Right ventricle myocardium superior (tissue), 1 donor: ENCODE data around the gene SIRT5. TPM values are rescaled to one million over a fixed set of nuclear protein-coding genes. Genes with fewer than 3 reads are reported as not detected.

Source experiments
- ATAC-seq: fragments of 200-7000 bp; cut with Tn5 transposase; one replicate; pipeline ENCODE4 v1.9.1; 2020; ENCODE audit warnings: mild to moderate bottlenecking; ENCODE audit not compliant: poor library complexity
- DNase-seq: peaks from one replicate; pipeline ENCODE4 v3.0.0-alpha.2; 2020
- intact Hi-C: fragments of 100-400 bp; cut with DNase I; formaldehyde crosslinking; loops from one replicate; pipeline ENCODE4 v1.11.2; 2022
- total RNA-seq: library from RNA; stranded (reverse); fragmentation: NEBNext Ultra II Directional; extraction: Animal tissue kit (Norgen Biotek cat#: 25700); gene quantifications from one replicate; pipeline ENCODE4 v1.2.1, GENCODE V29; 2021
- donor health status: DM: no; HTN: yes; CAD: no; lungs with severe emphysema.

Gene SIRT5
- total RNA-seq, 1 donor from 2014 or later: 53.3 TPM

DNA sequence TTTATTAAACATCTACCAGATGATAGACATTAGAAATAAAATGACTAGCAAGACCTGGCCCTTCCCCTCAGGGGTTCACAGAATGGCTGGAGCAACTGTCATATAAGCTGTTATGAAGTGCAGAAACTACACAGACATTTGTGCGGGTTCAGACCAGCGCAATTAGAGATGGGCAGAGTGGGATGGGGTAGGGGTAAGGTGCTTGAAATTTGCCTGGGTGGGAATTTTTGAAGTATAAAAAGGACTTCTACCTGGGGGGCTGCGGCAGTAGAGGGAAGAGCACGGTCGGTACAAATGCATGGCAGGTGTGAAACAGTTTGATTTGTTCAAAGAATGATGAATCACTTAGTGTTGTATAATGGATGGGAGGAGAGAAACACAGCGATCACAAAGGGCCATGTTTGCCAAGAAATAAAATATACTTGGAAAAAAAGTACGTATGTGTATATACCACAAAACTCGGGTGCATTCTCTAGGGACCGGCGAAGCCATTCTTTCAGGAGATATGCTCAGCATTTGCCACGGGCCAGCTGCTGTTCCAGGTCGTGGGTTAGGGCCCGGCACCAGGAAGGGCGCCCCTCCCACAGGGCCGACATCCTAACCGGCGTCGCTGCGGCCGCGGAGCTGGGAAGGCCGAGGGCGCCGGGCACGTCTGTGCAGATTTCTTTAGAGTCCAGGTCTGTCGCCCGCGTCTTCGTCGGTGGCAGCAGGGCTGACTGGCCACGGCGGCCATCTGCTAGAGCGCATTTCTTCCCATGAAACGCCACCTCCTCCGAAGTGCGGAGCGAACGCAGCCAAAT lies 39.9 kb downstream of the SIRT5 start:
- intact Hi-C loops: no loop called here
- ATAC-seq: peak; percentile 45
- peak; percentile 68 for DNase-seq

GRCh38 chr6:13614926-13615791 lies 40.8 kb downstream of the SIRT5 start, which contains the start of gene NOL7:
NOL7 (plus strand) TSS chr6:13615335; CDS start chr6:13615359, 24 bp downstream.
- ATAC-seq: peak; percentile 97
- DNase-seq: peak; percentile 97
- intact Hi-C loops: loop anchor here (5.0 kb wide), 1 partner anchor 97 kb away; the partner anchor contains the start of gene RANBP9

- intact Hi-C loops: loop anchor here (5.0 kb wide), 1 partner anchor 97 kb away; the partner anchor contains the start of gene RANBP9
- ATAC-seq (peak; percentile 49), DNase-seq (peak; percentile 76)
These were observed 41.4 kb downstream of the SIRT5 start for GRCh38 chr6:13615792-13616120.

DNA sequence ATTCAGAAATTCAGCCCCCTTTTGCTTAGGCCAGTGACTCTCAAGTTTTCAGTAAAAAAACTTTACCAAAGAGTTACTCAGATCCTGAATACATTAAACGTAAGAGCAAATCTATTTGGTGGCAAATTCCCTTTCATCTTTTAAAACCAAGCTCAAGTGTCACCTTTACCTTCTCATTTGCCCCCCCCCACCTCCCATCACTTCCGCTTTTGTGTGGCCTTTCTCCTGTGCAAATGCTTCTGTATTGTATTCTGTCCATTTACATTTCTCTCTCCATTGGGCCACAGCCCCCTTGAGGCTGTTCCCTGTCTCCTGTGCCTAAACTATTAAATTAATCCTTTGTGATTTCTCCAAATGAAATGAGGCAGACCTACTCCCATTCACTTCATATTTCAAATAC lies 42.7 kb downstream of the SIRT5 start:
- ATAC-seq (no peak), DNase-seq (no peak)
- intact Hi-C loops: loop anchor here (5.0 kb wide), 1 partner anchor 95 kb away; the partner anchor contains the start of gene RANBP9

- ATAC-seq (peak; percentile 58), DNase-seq (no peak)
- intact Hi-C loops: no loop called here
These were observed 50.5 kb downstream of the SIRT5 start for GRCh38 chr6:13624871-13625288.

DNA sequence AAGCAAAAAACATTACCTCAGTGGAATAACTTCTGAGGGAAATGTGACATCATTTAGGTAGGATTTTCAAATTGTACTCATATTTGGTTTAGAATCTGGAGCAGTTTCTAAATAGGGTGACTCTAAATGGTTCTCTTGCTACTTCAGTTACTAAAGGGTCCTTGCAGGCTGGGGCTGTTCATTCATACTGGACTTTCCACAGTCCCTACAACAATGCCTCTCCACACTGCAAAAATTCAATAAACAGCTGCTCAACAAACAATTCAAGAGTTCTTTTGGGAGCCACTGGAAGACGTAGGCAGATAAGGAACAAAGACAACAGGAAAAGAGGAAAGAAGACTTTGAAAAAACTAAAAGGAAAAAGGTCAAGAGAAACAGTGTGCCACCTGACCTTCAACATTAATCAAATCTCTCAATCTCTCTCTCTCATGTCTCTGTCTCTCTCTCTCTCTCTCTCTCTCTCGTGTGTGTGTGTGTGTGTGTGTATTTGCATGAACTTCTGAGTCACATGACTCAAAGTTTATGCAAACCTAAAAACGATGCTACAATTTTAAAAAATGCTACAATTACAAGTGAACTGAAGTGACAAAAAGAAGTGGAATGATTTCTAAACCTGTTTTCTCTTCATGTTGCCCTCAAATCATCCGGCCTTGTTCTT lies 55.2 kb downstream of the SIRT5 start:
- DNase-seq (no peak), ATAC-seq (no peak)
- intact Hi-C loops: no loop called here

GRCh38 chr6:13630499-13630898 lies 56.1 kb downstream of the SIRT5 start:
- intact Hi-C loops: no loop called here
- ATAC-seq: no peak
- no peak for DNase-seq

GRCh38 chr6:13633343-13633742 lies 58.9 kb downstream of the SIRT5 start:
- no peak for ATAC-seq
- no peak for DNase-seq
- intact Hi-C loops: no loop called here

- ATAC-seq: no peak
- DNase-seq: no peak
- intact Hi-C loops: no loop called here
These were observed 61.7 kb downstream of the SIRT5 start for GRCh38 chr6:13635948-13636658.

- no peak for ATAC-seq
- no peak for DNase-seq
- intact Hi-C loops: no loop called here
These were observed 63.6 kb downstream of the SIRT5 start for GRCh38 chr6:13638014-13638413.

DNA sequence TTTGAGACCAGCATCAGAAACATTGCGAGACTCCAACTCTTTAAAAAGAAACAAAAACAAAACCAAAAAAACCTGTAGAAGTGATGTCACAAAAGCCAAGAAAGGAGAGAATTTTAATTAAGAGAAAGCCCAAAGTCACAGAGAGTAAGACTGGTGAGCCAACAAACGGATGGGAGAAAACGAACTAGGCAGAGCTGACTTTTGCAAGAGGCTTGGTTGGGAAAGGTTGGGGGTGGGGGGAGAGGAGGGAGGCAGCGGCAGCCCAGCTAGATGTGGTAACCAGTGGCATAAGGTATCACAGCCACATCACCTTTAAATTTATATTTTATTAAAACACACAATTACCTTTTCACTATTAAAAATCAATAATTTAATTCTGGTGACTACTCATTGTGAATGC lies 64.2 kb downstream of the SIRT5 start:
- intact Hi-C loops: no loop called here
- DNase-seq: no peak
- no peak for ATAC-seq

DNA sequence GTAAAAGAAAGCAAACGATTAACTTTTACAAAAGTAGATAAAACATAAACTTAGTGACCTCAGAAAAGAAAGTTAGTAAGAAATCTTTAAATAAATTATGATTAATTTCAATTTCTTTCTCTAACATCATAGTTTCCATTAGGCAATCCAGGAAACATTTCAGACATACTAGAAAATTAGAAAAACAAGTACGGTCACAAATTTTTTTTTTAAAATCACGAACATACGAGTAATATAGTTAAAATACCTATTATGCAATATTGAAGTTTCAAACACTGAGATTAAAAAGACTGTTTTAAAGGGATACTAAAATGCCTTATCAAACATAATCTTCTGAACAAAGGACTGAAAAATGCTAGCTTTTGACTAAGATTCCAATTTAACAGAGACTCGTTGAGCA lies 66.9 kb downstream of the SIRT5 start:
- DNase-seq (no peak), ATAC-seq (no peak)
- intact Hi-C loops: no loop called here

DNA sequence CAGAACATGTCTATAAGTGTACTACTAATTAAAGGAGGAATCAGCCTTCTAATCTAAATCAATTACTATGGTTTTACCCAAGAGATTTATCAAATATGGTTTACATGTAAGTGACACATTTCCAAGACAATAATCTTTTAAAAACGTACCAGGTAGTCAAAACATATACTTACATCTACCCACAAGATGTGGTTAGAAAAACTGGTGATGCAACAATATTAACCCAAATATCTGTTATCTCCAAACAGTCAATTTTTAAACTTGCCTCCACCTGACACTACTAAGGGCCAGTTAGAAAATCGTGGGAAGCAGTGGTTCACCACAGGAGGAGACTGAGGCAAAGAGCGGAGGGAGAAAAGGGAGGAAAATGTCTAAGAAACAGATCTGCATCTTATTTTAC lies 68.7 kb downstream of the SIRT5 start:
- intact Hi-C loops: no loop called here
- ATAC-seq (no peak), DNase-seq (no peak)

DNA sequence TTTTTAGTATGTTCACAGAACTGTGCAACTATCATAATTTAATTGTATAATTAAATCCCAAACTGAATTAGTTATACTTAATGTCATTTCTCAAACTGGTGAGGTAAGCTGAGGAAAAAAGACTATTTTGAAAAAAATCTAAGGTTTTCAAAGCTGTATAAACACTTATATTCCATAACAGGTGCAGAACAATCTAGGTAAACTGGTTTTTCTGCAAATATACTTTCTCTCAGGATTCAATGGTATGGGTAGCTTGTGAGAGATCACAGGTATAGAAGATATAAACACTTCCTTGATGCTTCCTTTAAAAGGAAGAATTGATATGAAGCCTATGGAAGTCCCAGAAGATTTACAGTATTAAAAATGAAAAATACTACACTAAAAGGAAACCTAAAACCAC lies 74.4 kb downstream of the SIRT5 start:
- no peak for ATAC-seq
- intact Hi-C loops: no loop called here
- DNase-seq: no peak

GRCh38 chr6:13649393-13649792 lies 75.0 kb downstream of the SIRT5 start:
- no peak for DNase-seq
- ATAC-seq: no peak
- intact Hi-C loops: no loop called here

DNA sequence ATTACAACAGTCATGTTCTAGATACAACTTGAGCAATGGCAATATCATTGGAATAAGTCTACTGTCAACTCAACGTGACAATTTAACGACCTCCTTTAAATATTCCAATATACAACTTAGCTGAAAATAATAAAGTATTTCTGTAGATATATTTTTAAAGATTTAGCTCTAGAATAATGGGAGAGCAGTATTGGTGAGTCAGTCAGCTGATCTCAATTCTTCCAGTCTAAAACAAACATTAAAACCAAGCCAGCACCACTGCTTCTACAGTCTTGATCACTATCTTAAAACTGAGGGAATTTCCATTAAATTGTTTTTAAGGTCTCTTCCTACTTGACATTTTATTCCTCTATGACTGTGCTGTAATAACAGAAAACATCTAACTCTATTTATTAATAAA lies 78.9 kb downstream of the SIRT5 start:
- ATAC-seq: no peak
- intact Hi-C loops: no loop called here
- no peak for DNase-seq

DNA sequence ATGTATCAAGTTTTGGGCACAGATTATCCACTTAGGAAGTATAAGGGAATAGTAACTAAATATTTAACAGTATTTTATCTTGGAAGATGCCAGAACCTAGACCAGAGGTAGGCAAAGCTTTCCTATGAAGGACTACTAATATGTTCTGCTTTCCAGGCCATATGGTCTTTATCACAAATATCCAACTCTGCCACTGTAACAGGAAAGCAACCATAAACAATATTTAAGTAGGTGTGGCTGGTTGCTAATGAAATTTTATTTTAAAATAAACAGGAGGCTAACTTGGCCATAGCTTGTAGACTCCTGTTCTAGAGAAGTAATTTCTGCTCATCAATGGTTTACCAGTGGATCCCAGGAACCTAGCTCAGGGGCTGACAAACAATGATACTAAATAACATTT lies 80.1 kb downstream of the SIRT5 start:
- intact Hi-C loops: no loop called here
- no peak for DNase-seq
- ATAC-seq: no peak

DNA sequence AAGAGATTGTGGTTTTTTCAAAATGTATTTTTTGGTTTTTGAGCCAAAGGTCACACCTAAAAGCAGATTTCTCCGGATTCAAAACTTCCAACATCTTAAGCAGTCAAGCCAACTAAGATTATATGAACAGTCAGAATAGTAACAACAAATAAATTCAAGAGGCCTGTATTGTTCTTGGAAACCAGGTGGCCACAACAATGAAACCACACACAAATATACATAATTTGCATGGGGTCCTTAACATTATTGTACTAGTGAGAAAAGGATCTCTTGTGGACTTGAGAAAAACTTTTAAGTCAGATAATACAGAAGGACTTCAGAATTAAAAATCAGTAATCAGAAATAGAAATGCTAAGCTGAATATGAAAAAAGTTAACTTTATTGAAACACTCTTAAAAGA lies 81.3 kb downstream of the SIRT5 start:
- no peak for ATAC-seq
- no peak for DNase-seq
- intact Hi-C loops: no loop called here

- intact Hi-C loops: no loop called here
- ATAC-seq: no peak
- no peak for DNase-seq
These were observed 85.9 kb downstream of the SIRT5 start for GRCh38 chr6:13660273-13660672.
